PC-9 (cell line): ENCODE results near the gene ECE1.

Source experiments
- CTCF ChIP-seq: fragments of 200-600 bp; sonication (generic); conservative IDR thresholded peaks from 2 replicates; pipeline ENCODE4 v1.6.1; 2017; ENCODE audit warnings: mixed run types, antibody characterized with exemption, mild to moderate bottlenecking, moderate library complexity
- EZH2 ChIP-seq: fragments of 200-600 bp; sonication (generic); IDR thresholded peaks from 2 replicates; pipeline ENCODE4 v1.8.0; 2017; ENCODE audit warnings: antibody characterized with exemption, low read depth

- TF ChIP-seq EZH2 (no peak), CTCF (no peak)
Measured at GRCh38 chr1:21182181-21182731, 108.0 kb downstream of the ECE1 start.
